Chondrocyte (in vitro differentiated cells): Measurements from ENCODE around the gene UBE3B. TPM values are rescaled to one million over a fixed set of nuclear protein-coding genes. Genes with fewer than 3 reads are reported as not detected.

Source experiments
- DNase-seq: peaks from one replicate; pipeline ENCODE4 v3.0.0; 2021; ENCODE audit warnings: mixed read lengths, low spot score
- H3K27ac Mint-ChIP-seq: one replicate; pipeline ENCODE4 v1.8.0; 2021; ENCODE audit warnings: mild to moderate bottlenecking, moderate library complexity, mixed read lengths; ENCODE audit not compliant: unreplicated experiment
- H3K27me3 Mint-ChIP-seq: 2 replicates; pipeline ENCODE4 v1.8.0; 2021; ENCODE audit warnings: low read depth, mixed read lengths
- H3K36me3 Mint-ChIP-seq: 2 replicates; pipeline ENCODE4 v1.8.0; 2021; ENCODE audit warnings: low read depth, mixed read lengths
- H3K4me1 Mint-ChIP-seq: 2 replicates; pipeline ENCODE4 v1.8.0; 2021; ENCODE audit warnings: low read depth, mild to moderate bottlenecking, mixed read lengths
- H3K4me3 Mint-ChIP-seq: one replicate; pipeline ENCODE4 v1.8.0; 2021; ENCODE audit warnings: mild to moderate bottlenecking, moderate library complexity, mixed read lengths; ENCODE audit not compliant: unreplicated experiment
- H3K9me3 Mint-ChIP-seq: 2 replicates; pipeline ENCODE4 v1.8.0; 2021; ENCODE audit warnings: low read depth, mixed read lengths
- total RNA-seq: library from RNA; stranded (reverse); gene quantifications from 3 replicates; pipeline ENCODE4 v1.2.1, GENCODE V29; 2021
- TF ChIP-seq, protein P1 (sequence below): fragments of 200-600 bp; sonication (generic); IDR thresholded peaks from 2 replicates; pipeline ENCODE4 v1.5.0; 2021; ENCODE audit warnings: antibody characterized with exemption, mild to moderate bottlenecking, moderate library complexity

Gene UBE3B
- total RNA-seq, 1 donor from 2014 or later: 32.9 TPM

DNA sequence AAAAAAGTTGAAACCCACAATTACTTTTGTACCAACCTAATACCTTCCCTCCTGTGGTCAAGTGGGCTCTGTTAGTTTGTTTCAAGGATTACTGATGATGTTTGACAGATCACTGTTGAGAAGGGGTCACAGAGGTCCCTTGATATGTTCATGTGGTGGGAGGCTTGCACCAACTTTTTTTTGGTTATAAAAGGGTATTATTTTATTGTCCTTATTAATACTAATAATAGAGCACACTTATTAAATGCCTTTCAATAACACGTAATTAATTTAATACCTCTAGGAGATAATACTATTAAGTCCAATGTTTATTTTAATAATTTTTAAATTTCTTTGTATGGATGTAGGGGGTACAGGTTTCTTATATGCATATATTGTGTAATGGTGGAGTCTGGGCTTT is 4.4 kb downstream of the UBE3B start:
- Mint-ChIP-seq H3K4me3 (no peak overlapping the region), H3K27ac (no peak overlapping the region), H3K4me1 (peaks cover 19% of the 10 kb centered on the region), H3K36me3 (peaks cover 17% of the 10 kb centered on the region), H3K9me3 (no peaks in the 10 kb centered on the region), H3K27me3 (no peaks in the 10 kb centered on the region)
- DNase-seq: no peak
- TF ChIP-seq, protein P1, sequence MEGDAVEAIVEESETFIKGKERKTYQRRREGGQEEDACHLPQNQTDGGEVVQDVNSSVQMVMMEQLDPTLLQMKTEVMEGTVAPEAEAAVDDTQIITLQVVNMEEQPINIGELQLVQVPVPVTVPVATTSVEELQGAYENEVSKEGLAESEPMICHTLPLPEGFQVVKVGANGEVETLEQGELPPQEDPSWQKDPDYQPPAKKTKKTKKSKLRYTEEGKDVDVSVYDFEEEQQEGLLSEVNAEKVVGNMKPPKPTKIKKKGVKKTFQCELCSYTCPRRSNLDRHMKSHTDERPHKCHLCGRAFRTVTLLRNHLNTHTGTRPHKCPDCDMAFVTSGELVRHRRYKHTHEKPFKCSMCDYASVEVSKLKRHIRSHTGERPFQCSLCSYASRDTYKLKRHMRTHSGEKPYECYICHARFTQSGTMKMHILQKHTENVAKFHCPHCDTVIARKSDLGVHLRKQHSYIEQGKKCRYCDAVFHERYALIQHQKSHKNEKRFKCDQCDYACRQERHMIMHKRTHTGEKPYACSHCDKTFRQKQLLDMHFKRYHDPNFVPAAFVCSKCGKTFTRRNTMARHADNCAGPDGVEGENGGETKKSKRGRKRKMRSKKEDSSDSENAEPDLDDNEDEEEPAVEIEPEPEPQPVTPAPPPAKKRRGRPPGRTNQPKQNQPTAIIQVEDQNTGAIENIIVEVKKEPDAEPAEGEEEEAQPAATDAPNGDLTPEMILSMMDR: no peak

DNA sequence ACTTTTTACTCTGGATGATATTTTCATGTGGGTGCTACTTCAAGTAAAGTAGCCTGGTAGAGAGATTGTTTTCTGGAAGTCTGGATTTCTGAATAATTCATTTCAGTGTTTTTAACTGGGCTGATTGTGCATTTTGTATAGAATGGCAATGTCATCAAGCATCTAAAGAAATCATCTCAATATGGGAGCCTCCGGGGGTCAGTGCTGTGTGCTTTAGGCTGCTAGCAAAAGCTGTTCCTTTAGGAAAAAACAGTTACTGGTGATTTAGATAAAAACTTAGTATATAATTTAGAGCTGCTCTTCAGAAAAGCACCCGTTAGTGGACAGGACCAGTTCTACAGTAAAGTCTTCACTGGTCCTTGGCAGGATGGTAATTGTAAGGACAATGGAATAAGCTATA is 5.1 kb downstream of the UBE3B start:
- TF ChIP-seq, protein P1: no peak
- no peak for DNase-seq
- Mint-ChIP-seq H3K36me3 (peaks cover 21% of the 10 kb centered on the region), H3K27ac (no peak overlapping the region), H3K27me3 (no peaks in the 10 kb centered on the region), H3K4me3 (no peak overlapping the region), H3K9me3 (no peaks in the 10 kb centered on the region), H3K4me1 (peaks cover 19% of the 10 kb centered on the region)

DNA sequence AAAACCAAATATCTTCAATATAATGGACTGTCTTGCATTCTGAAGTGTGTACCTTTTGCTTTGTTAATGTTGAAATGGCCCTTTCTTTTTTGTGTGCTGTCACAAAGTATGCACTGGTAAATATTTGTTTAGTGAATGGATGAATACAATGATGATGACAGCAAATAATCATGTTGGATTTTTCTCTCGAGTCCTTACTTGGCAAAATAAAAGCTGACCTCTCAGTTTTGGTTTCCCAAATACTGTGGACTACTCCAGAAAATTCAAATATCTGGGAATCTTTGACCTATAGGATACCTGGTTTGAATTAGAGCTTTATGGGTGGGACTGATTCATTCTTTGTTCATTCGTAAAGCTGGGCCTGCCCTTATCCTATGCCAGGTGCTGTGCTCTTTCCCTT is 5.5 kb downstream of the UBE3B start:
- H3K27me3 Mint-ChIP-seq: no peaks in the 10 kb centered on the region
- TF ChIP-seq, protein P1: no peak
- no peak overlapping the region for H3K4me3 Mint-ChIP-seq
- H3K36me3 Mint-ChIP-seq: peaks cover 21% of the 10 kb centered on the region
- DNase-seq: no peak
- H3K4me1 Mint-ChIP-seq: peaks cover 16% of the 10 kb centered on the region
- H3K9me3 Mint-ChIP-seq: no peaks in the 10 kb centered on the region
- no peak overlapping the region for H3K27ac Mint-ChIP-seq

DNA sequence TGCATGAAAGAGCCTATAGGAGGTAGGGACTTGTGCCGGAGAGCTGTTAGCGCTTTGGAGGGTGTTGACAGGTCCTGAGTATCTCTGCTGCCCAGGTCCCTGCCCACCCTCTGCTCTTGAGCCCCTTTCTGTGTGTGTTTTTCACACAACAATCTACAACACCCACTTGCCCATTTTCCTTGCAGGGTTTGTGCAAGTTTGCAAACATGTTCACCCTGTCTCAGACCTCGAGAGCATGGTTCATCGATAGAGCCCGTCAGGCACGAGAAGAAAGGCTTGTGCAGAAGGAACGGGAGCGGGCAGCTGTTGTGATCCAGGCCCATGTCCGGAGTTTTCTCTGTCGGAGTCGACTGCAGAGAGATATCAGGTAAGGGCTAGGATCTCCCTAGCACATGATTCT is 5.9 kb downstream of the UBE3B start:
- TF ChIP-seq, protein P1: no peak
- H3K9me3 Mint-ChIP-seq: no peaks in the 10 kb centered on the region
- H3K4me1 Mint-ChIP-seq: peaks cover 12% of the 10 kb centered on the region
- H3K27ac Mint-ChIP-seq: no peak overlapping the region
- no peaks in the 10 kb centered on the region for H3K27me3 Mint-ChIP-seq
- H3K36me3 Mint-ChIP-seq: peaks cover 22% of the 10 kb centered on the region
- no peak for DNase-seq
- H3K4me3 Mint-ChIP-seq: no peak overlapping the region

DNA sequence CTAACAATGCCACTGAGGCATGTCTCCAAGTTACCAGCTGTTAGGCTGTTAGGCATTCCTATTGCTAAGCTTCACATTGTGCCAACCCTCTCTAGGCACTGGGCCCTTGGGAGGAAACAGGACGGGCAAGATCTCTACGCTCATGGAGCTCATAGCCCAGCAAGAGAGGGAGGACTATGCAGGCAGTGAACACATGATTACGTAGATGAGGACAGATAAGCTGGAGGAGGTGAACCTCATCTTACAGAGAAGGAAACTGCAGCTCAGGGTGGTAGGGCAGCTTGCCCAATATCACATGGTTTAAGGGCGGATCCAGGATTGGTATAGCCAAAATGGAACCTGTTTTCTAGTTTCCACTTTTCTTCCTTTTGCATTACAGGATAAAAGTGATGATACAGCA is 7.8 kb downstream of the UBE3B start:
- no peak for DNase-seq
- Mint-ChIP-seq H3K4me3 (no peak overlapping the region), H3K27ac (no peak overlapping the region), H3K27me3 (no peaks in the 10 kb centered on the region), H3K9me3 (no peaks in the 10 kb centered on the region), H3K4me1 (no peaks in the 10 kb centered on the region), H3K36me3 (peaks cover 36% of the 10 kb centered on the region)
- TF ChIP-seq, protein P1: no peak
